ENCODE results near the gene PSMB2.
A peak's percentile ranks its signal among the peaks of the same experiment; 100 is the strongest.

- TF ChIP-seq CTCF (IDR thresholded peaks at IDR 0.05; ENCODE audit: borderline replicate concordance, extremely low read depth, low read length, poor library complexity, severe bottlenecking) (peak; percentile 7), EZH2 (IDR thresholded peaks at IDR 0.05; ENCODE audit: borderline replicate concordance, low read depth, low read length, severe bottlenecking) (no peak)
Observed at GRCh38 chr1:35577071-35577998, 64.0 kb downstream of the PSMB2 start.
